HCT116 (cell line): Measurements from ENCODE around the gene TRPM1. TPM values are rescaled to one million over a fixed set of nuclear protein-coding genes. Genes with fewer than 3 reads are reported as not detected.

Source experiments
- ATAC-seq: fragments of 200-7000 bp; cut with Tn5 transposase; 2 replicates; pipeline ENCODE4 v1.9.1; 2020; ENCODE audit warnings: mild to moderate bottlenecking, moderate library complexity
- BruUV-seq: library from RNA; stranded (reverse); fragments of 400-500 nt; replicated peaks from 2 replicates; lab custom pipeline; 2021; lab: Mats Ljungman, UMichigan
- CTCF ChIA-PET: fragments of 300-600 bp; sonication (Branson Sonifier 250); formaldehyde crosslinking; loops from one replicate; lab custom pipeline; 2021; ENCODE audit warnings: antibody characterized with exemption; lab: Charles Lee
- POLR2A ChIA-PET: fragments of 300-600, 350-600 bp; sonication (Branson Sonifier 250); formaldehyde crosslinking; loops from one replicate; lab custom pipeline; 2021; ENCODE audit warnings: antibody characterized with exemption; lab: Charles Lee
- RAD21 ChIA-PET, 2 experiments: fragments of 300-600 bp; sonication (Branson Sonifier 250); formaldehyde crosslinking; loops; one replicate each; lab custom pipeline; 2023; ENCODE audit warnings: low total read pairs in 2 of 2; ENCODE audit not compliant: uncharacterized antibody in 2 of 2, unreplicated experiment in 2 of 2, low non-redundant PET in 1 of 2; lab: Charles Lee
- DNase-seq: peaks from one replicate; pipeline ENCODE4 v3.0.0-alpha.2; 2010; ENCODE audit warnings: low read depth, low spot score
- H2AFZ ChIP-seq: fragments of 200-600 bp; shearing (Covaris generic), sonication (generic); 2 replicates; pipeline ENCODE4 v1.6.1; 2017; ENCODE audit warnings: low read depth, mixed run types, mixed read lengths, antibody characterized with exemption, low read length; ENCODE audit not compliant: poor library complexity, severe bottlenecking
- H3K27ac ChIP-seq: 2 replicates; pipeline ENCODE4 v1.5.1; 2012; ENCODE audit warnings: low read depth, low read length
- H3K27me3 ChIP-seq: fragments of 200-600 bp; sonication (generic); 2 replicates; pipeline ENCODE4 v1.6.1; 2016; ENCODE audit warnings: mixed run types, low read length, mixed read lengths; ENCODE audit not compliant: insufficient read depth
- H3K36me3 ChIP-seq, 2 experiments: fragments of 200-500 bp in 1 of 2; fragments of 200-600 bp in 1 of 2; sonication (Bioruptor generic) in 1 of 2; sonication (generic) in 1 of 2; 2 replicates each; pipeline versions ENCODE4 v1.5.1 to v1.6.1; 2014 to 2016; ENCODE audit warnings: low read length in 2 of 2, inconsistent platforms in 1 of 2, mixed read lengths in 1 of 2, mixed run types in 1 of 2; ENCODE audit not compliant: insufficient read depth in 2 of 2, control insufficient read depth in 1 of 2
- H3K4me1 ChIP-seq, 2 experiments: fragments of 200-600 bp in 1 of 2; sonication (generic) in 1 of 2; 2 replicates each; pipeline versions ENCODE4 v1.5.1 to v1.6.1; 2012 to 2017; ENCODE audit warnings: low read length in 2 of 2, inconsistent platforms in 1 of 2, mild to moderate bottlenecking in 1 of 2, mixed read lengths in 1 of 2, mixed run types in 1 of 2, moderate library complexity in 1 of 2; ENCODE audit not compliant: insufficient read depth in 2 of 2, control insufficient read depth in 1 of 2
- H3K4me2 ChIP-seq: fragments of 200-600 bp; sonication (generic); 2 replicates; pipeline ENCODE4 v1.6.1; 2017; ENCODE audit warnings: mixed run types, low read length, mixed read lengths
- H3K4me3 ChIP-seq, 2 experiments: fragments of 200-600 bp in 1 of 2; sonication (generic) in 1 of 2; replicated peaks in 1 of 2; 2 replicates each; pipeline ENCODE4 v1.5.1; 2011 to 2016; ENCODE audit warnings: low read length in 2 of 2, control low read depth in 1 of 2, low read depth in 1 of 2, mild to moderate bottlenecking in 1 of 2, mixed read lengths in 1 of 2, mixed run types in 1 of 2
- H3K79me2 ChIP-seq: fragments of 200-600 bp; sonication (generic); 2 replicates; pipeline ENCODE4 v1.6.1; 2017; ENCODE audit warnings: mild to moderate bottlenecking, mixed run types, low read length, moderate library complexity, mixed read lengths; ENCODE audit not compliant: insufficient read depth
- H3K9ac ChIP-seq: fragments of 200-600 bp; sonication (generic); 2 replicates; pipeline ENCODE4 v1.6.1; 2016; ENCODE audit warnings: low read length, mixed read lengths
- H3K9me2 ChIP-seq: fragments of 200-600 bp; sonication (generic), shearing (Covaris generic); 2 replicates; pipeline ENCODE4 v1.6.1; 2017; ENCODE audit warnings: mixed run types, mild to moderate bottlenecking, moderate library complexity; ENCODE audit not compliant: insufficient read depth
- H3K9me3 ChIP-seq, 2 experiments: fragments of 200-500 bp in 1 of 2; fragments of 200-600 bp in 1 of 2; sonication (Bioruptor generic) in 1 of 2; sonication (generic) in 1 of 2; 2 replicates each; pipeline ENCODE4 v1.6.1; 2014 to 2017; ENCODE audit warnings: low read length in 2 of 2, mixed read lengths in 2 of 2, inconsistent platforms in 1 of 2, low read depth in 1 of 2, mild to moderate bottlenecking in 1 of 2, mixed run types in 1 of 2, moderate library complexity in 1 of 2; ENCODE audit not compliant: control insufficient read depth in 1 of 2, insufficient read depth in 1 of 2
- H4K20me1 ChIP-seq: fragments of 200-600 bp; sonication (generic), shearing (Covaris generic); 2 replicates; pipeline ENCODE4 v1.6.1; 2017; ENCODE audit warnings: mixed run types, mild to moderate bottlenecking, moderate library complexity; ENCODE audit not compliant: insufficient read depth
- CEBPB ChIP-seq: IDR thresholded peaks from 2 replicates; pipeline ENCODE4 v1.6.1; 2012; ENCODE audit warnings: low read depth
- EZH2 ChIP-seq: fragments of 200-600 bp; sonication (generic); IDR thresholded peaks from 2 replicates; pipeline ENCODE4 v1.6.1; 2017; ENCODE audit warnings: antibody characterized with exemption, mixed run types
- EZH2phosphoT487 ChIP-seq: fragments of 200-600 bp; IDR thresholded peaks from 2 replicates; pipeline ENCODE4 v1.6.1; 2018; ENCODE audit warnings: antibody characterized with exemption, borderline replicate concordance
- JUND ChIP-seq: IDR thresholded peaks from 2 replicates; pipeline ENCODE4 v1.6.1; 2012
- POLR2AphosphoS5 ChIP-seq: IDR thresholded peaks from 2 replicates; pipeline ENCODE4 v1.6.1; 2011; ENCODE audit warnings: mild to moderate bottlenecking, low read depth, low read length, moderate library complexity
- ZNF274 ChIP-seq: fragments of 200-500 bp; sonication (Bioruptor generic); IDR thresholded peaks from 2 replicates; pipeline ENCODE4 v1.6.1; 2014; ENCODE audit warnings: mild to moderate bottlenecking, low read depth, low read length, inconsistent platforms
- intact Hi-C: fragments of 100-400 bp; cut with micrococcal nuclease; formaldehyde crosslinking; loops from 2 replicates; pipeline ENCODE4 v1.10.0; 2022
- total RNA-seq: library from RNA; stranded (reverse); gene quantifications from one replicate; pipeline ENCODE4 v1.2.1, GENCODE V29; 2021; ENCODE audit not compliant: unreplicated experiment
- TF ChIP-seq, protein P1 (sequence below), 3 experiments: fragments of 200-600 bp in 1 of 3; sonication (generic) in 1 of 3; IDR thresholded peaks in 2 of 3; conservative IDR thresholded peaks in 1 of 3; 2 replicates each; pipeline ENCODE4 v1.5.1; 2012 to 2017; ENCODE audit warnings: low read depth in 2 of 3, low read length in 2 of 3, antibody characterized with exemption in 1 of 3, borderline replicate concordance in 1 of 3, control low read depth in 1 of 3, mild to moderate bottlenecking in 1 of 3, mixed read lengths in 1 of 3, mixed run types in 1 of 3, moderate library complexity in 1 of 3; ENCODE audit not compliant: insufficient read depth in 1 of 3
- TF ChIP-seq, protein P2 (sequence below): IDR thresholded peaks from 2 replicates; pipeline ENCODE4 v1.6.1; 2012

Gene TRPM1
- total RNA-seq, 1 experiment from 2014 or later: not detected

DNA sequence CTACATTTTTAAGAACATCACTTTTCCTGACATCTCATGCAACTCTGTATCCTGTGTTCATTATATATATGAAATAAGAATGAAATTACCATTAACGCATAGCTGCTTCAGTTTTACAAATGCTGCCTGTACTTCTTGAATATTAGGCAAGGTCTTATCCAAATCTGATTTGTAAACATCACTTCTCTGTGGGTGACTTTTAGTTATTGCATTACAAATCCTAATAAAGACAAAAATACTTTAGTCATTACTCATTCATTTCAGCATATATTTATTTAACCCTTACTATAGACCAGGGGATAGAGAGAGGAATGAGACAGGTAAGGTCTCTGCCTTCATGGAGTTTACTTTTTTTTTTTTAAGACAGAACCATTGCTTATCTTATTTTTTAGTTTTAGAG is 146.9 kb downstream of the TRPM1 start:
- Histone ChIP-seq H3K9ac (no peak overlapping the region), H4K20me1 (no peaks in the 10 kb centered on the region), H2AFZ (no peak overlapping the region), H3K9me2 (no peaks in the 10 kb centered on the region), H3K9me3 (no peaks in the 10 kb centered on the region), H3K79me2 (no peaks in the 10 kb centered on the region), H3K27ac (peak overlapping the region; percentile 46; the same call in 1 of the 2 replicates), H3K36me3 (peaks cover 12% of the 10 kb centered on the region in 2 experiments; a peak in 3 of 4 replicates), H3K4me2 (peak overlapping the region; percentile 45), H3K4me3 (0 out of 4 replicates have a peak overlapping the region, but pooled peaks of 1 of the 2 experiments have one; percentile 14), H3K4me1 (peaks cover 19 to 25% of the 10 kb centered on the region in 2 experiments), H3K27me3 (no peaks in the 10 kb centered on the region)
- no peak for TF ChIP-seq EZH2phosphoT487
- TF ChIP-seq CEBPB: no peak
- TF ChIP-seq, protein P1, sequence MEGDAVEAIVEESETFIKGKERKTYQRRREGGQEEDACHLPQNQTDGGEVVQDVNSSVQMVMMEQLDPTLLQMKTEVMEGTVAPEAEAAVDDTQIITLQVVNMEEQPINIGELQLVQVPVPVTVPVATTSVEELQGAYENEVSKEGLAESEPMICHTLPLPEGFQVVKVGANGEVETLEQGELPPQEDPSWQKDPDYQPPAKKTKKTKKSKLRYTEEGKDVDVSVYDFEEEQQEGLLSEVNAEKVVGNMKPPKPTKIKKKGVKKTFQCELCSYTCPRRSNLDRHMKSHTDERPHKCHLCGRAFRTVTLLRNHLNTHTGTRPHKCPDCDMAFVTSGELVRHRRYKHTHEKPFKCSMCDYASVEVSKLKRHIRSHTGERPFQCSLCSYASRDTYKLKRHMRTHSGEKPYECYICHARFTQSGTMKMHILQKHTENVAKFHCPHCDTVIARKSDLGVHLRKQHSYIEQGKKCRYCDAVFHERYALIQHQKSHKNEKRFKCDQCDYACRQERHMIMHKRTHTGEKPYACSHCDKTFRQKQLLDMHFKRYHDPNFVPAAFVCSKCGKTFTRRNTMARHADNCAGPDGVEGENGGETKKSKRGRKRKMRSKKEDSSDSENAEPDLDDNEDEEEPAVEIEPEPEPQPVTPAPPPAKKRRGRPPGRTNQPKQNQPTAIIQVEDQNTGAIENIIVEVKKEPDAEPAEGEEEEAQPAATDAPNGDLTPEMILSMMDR (IDR thresholded peaks at IDR 0.05 in 2 of 3, conservative IDR thresholded peaks at IDR 0.05 in 1 of 3; ENCODE audit: borderline replicate concordance in 1 of 3, insufficient read depth in 1 of 3, low read depth in 2 of 3, low read length in 2 of 3): no peak
- TF ChIP-seq, protein P2, sequence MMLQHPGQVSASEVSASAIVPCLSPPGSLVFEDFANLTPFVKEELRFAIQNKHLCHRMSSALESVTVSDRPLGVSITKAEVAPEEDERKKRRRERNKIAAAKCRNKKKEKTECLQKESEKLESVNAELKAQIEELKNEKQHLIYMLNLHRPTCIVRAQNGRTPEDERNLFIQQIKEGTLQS: no peak
- TF ChIP-seq JUND: no peak
- no peak for TF ChIP-seq POLR2AphosphoS5
- no peak for TF ChIP-seq ZNF274
- TF ChIP-seq EZH2: no peak
- DNase-seq (no peak), ATAC-seq (no peak)
- intact Hi-C loops: no loop called here
- BruUV-seq: no TSS peak
- ChIA-PET CTCF (interaction anchor here (0.6 kb wide), 1 partner anchor 175 kb away, joined by 3 read pairs; no protein-coding TSS in a partner anchor), POLR2A (no interaction called here), RAD21 (no interaction called here)
